Measurements from ENCODE around the gene RGS4. TPM values are rescaled to one million over a fixed set of nuclear protein-coding genes. Genes with fewer than 3 reads are reported as not detected.

Gene RGS4
- total and polyA plus RNA-seq, 2 donors (not counting 1 experiment from before 2014, with no cell fraction given): 63.3 to 80.2 TPM

- Histone ChIP-seq H3K27ac (ENCODE audit: insufficient read depth, low read length) (no peak overlapping the region), H4K20me1 (ENCODE audit: control insufficient read depth, extremely low read depth, insufficient read depth, low read length) (no peaks in the 10 kb centered on the region), H3K79me2 (ENCODE audit: control insufficient read depth, insufficient read depth, low read length) (no peaks in the 10 kb centered on the region), H3K27me3 (ENCODE audit: control insufficient read depth, insufficient read depth, low read length) (no peaks in the 10 kb centered on the region), H3K9ac (ENCODE audit: insufficient read depth, low read length) (no peak overlapping the region), H3K9me3 (ENCODE audit: control insufficient read depth, insufficient read depth, low read depth, low read length) (no peaks in the 10 kb centered on the region), H3K4me2 (ENCODE audit: extremely low read depth, insufficient read depth, low read length) (peak overlapping the region; percentile 30), H2AFZ (ENCODE audit: low read length) (peak overlapping the region; percentile 61), H3K4me1 (ENCODE audit: control insufficient read depth, extremely low read depth, insufficient read depth, low read length) (peaks cover 6% of the 10 kb centered on the region), H3K36me3 (ENCODE audit: control insufficient read depth, insufficient read depth, low read length) (no peaks in the 10 kb centered on the region), H3K4me3 (replicated peaks in 1 of 4; ENCODE audit: control extremely low read depth in 1 of 4, insufficient read depth in 1 of 4, low read depth in 3 of 4, low read length in 4 of 4) (no peak overlapping the region)
- peak; percentile 70 to 79 for DNase-seq (ENCODE audit: low read depth in 2 of 2)
- TF ChIP-seq CTCF (conservative IDR thresholded peaks at IDR 0.05 in 1 of 2, IDR thresholded peaks at IDR 0.05 in 1 of 2; ENCODE audit: low read depth in 1 of 2, low read length in 2 of 2) (no peak), EZH2 (IDR thresholded peaks at IDR 0.05; ENCODE audit: low read length, missing control alignments) (no peak)
Observed at GRCh38 chr1:163090321-163090945, 21.3 kb downstream of the RGS4 start.

- H3K36me3 ChIP-seq (ENCODE audit: control insufficient read depth, insufficient read depth, low read length): no peaks in the 10 kb centered on the region
- no peak overlapping the region for H3K4me2 ChIP-seq (ENCODE audit: extremely low read depth, insufficient read depth, low read length)
- no peak for DNase-seq (ENCODE audit: low read depth in 2 of 2)
- H3K27ac ChIP-seq (ENCODE audit: insufficient read depth, low read length): no peak overlapping the region
- H4K20me1 ChIP-seq (ENCODE audit: control insufficient read depth, extremely low read depth, insufficient read depth, low read length): no peaks in the 10 kb centered on the region
- H3K9me3 ChIP-seq (ENCODE audit: control insufficient read depth, insufficient read depth, low read depth, low read length): no peaks in the 10 kb centered on the region
- no peak overlapping the region for H3K4me3 ChIP-seq (replicated peaks in 1 of 4; ENCODE audit: control extremely low read depth in 1 of 4, insufficient read depth in 1 of 4, low read depth in 3 of 4, low read length in 4 of 4)
- no peak overlapping the region for H3K9ac ChIP-seq (ENCODE audit: insufficient read depth, low read length)
- H2AFZ ChIP-seq (ENCODE audit: low read length): no peak overlapping the region
- TF ChIP-seq EZH2 (IDR thresholded peaks at IDR 0.05; ENCODE audit: low read length, missing control alignments): no peak
- TF ChIP-seq CTCF (conservative IDR thresholded peaks at IDR 0.05 in 1 of 2, IDR thresholded peaks at IDR 0.05 in 1 of 2; ENCODE audit: low read depth in 1 of 2, low read length in 2 of 2): no peak
- peaks cover 2% of the 10 kb centered on the region for H3K4me1 ChIP-seq (ENCODE audit: control insufficient read depth, extremely low read depth, insufficient read depth, low read length)
- no peaks in the 10 kb centered on the region for H3K79me2 ChIP-seq (ENCODE audit: control insufficient read depth, insufficient read depth, low read length)
- H3K27me3 ChIP-seq (ENCODE audit: control insufficient read depth, insufficient read depth, low read length): no peaks in the 10 kb centered on the region
Observed at GRCh38 chr1:163093169-163093568, 24.0 kb downstream of the RGS4 start.

- Histone ChIP-seq H3K27ac (ENCODE audit: insufficient read depth, low read length) (no peak overlapping the region), H2AFZ (ENCODE audit: low read length) (no peak overlapping the region), H3K27me3 (ENCODE audit: control insufficient read depth, insufficient read depth, low read length) (no peaks in the 10 kb centered on the region), H3K79me2 (ENCODE audit: control insufficient read depth, insufficient read depth, low read length) (no peaks in the 10 kb centered on the region), H4K20me1 (ENCODE audit: control insufficient read depth, extremely low read depth, insufficient read depth, low read length) (no peaks in the 10 kb centered on the region), H3K4me3 (replicated peaks in 1 of 4; ENCODE audit: control extremely low read depth in 1 of 4, insufficient read depth in 1 of 4, low read depth in 3 of 4, low read length in 4 of 4) (no peak overlapping the region), H3K4me2 (ENCODE audit: extremely low read depth, insufficient read depth, low read length) (no peak overlapping the region), H3K36me3 (ENCODE audit: control insufficient read depth, insufficient read depth, low read length) (no peaks in the 10 kb centered on the region), H3K9ac (ENCODE audit: insufficient read depth, low read length) (no peak overlapping the region), H3K9me3 (ENCODE audit: control insufficient read depth, insufficient read depth, low read depth, low read length) (no peaks in the 10 kb centered on the region), H3K4me1 (ENCODE audit: control insufficient read depth, extremely low read depth, insufficient read depth, low read length) (peaks cover 2% of the 10 kb centered on the region)
- no peak for DNase-seq (ENCODE audit: low read depth in 2 of 2)
- no peak for TF ChIP-seq CTCF (conservative IDR thresholded peaks at IDR 0.05 in 1 of 2, IDR thresholded peaks at IDR 0.05 in 1 of 2; ENCODE audit: low read depth in 1 of 2, low read length in 2 of 2)
- TF ChIP-seq EZH2 (IDR thresholded peaks at IDR 0.05; ENCODE audit: low read length, missing control alignments): no peak
Observed at GRCh38 chr1:163093579-163093978, 24.4 kb downstream of the RGS4 start.
